ENCODE measurements around the gene ABCA1.

DNA sequence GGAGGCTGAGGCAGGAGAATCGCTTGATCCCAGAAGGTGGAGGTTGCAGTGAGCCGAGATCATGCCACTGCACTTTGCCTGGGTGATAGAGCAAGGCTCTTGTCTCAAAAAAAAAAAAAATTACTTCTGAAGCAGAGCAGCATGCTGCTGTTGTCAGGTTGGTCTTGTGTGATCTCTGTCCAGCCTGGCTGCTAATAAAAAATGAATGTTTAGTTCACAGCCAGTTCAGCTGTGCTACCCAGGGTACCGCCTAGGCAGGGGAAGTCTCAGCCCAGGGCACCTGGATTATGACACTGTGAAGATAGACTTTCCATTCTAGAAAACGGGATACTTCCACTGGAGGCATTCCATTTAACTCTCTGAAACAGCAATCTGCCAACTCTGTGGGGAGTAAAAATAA lies 23.5 kb upstream of the ABCA1 start:
- TF ChIP-seq EZH2 (IDR thresholded peaks at IDR 0.05; ENCODE audit: borderline replicate concordance, low read depth, low read length, poor library complexity, severe bottlenecking) = no peak
- TF ChIP-seq, protein P1, sequence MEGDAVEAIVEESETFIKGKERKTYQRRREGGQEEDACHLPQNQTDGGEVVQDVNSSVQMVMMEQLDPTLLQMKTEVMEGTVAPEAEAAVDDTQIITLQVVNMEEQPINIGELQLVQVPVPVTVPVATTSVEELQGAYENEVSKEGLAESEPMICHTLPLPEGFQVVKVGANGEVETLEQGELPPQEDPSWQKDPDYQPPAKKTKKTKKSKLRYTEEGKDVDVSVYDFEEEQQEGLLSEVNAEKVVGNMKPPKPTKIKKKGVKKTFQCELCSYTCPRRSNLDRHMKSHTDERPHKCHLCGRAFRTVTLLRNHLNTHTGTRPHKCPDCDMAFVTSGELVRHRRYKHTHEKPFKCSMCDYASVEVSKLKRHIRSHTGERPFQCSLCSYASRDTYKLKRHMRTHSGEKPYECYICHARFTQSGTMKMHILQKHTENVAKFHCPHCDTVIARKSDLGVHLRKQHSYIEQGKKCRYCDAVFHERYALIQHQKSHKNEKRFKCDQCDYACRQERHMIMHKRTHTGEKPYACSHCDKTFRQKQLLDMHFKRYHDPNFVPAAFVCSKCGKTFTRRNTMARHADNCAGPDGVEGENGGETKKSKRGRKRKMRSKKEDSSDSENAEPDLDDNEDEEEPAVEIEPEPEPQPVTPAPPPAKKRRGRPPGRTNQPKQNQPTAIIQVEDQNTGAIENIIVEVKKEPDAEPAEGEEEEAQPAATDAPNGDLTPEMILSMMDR (conservative IDR thresholded peaks at IDR 0.05; ENCODE audit: low read depth, low read length) = no peak
